Suprapubic skin (tissue), 4 donors: ENCODE results near the gene IL9R. TPM values are rescaled to one million over a fixed set of nuclear protein-coding genes. Genes with fewer than 3 reads are reported as not detected.

Experiments used
- DNase-seq, 2 donors: peaks; one replicate each; pipeline ENCODE4 v3.0.0-alpha.2; 2019; ENCODE audit warnings: low spot score in 2 of 2
- H3K27ac ChIP-seq: fragments of 200-600 bp; sonication (generic); one replicate; pipeline ENCODE4 v1.5.1; 2019
- H3K27me3 ChIP-seq: fragments of 200-600 bp; sonication (generic); one replicate; pipeline ENCODE4 v1.5.1; 2019
- H3K36me3 ChIP-seq: fragments of 200-600 bp; sonication (generic); one replicate; pipeline ENCODE4 v1.5.1; 2019
- H3K4me1 ChIP-seq: fragments of 200-600 bp; sonication (generic); one replicate; pipeline ENCODE4 v1.5.1; 2019
- H3K4me3 ChIP-seq: fragments of 200-600 bp; sonication (generic); one replicate; pipeline ENCODE4 v1.5.1; 2019; ENCODE audit warnings: mild to moderate bottlenecking
- H3K9me3 ChIP-seq: fragments of 200-600 bp; sonication (generic); one replicate; pipeline ENCODE4 v1.5.1; 2019
- CTCF ChIP-seq, 2 donors: fragments of 200-600 bp in 1 of 2; fragments of 450-650 bp in 1 of 2; sonication (generic) in 1 of 2; IDR thresholded peaks; one replicate each; pipeline ENCODE4 v1.5.1; 2016 to 2019; ENCODE audit warnings: antibody characterized with exemption in 2 of 2, mild to moderate bottlenecking in 1 of 2, moderate library complexity in 1 of 2
- EP300 ChIP-seq: sonication (generic); formaldehyde crosslinking; IDR thresholded peaks from one replicate; pipeline ENCODE4 v1.6.1; 2017; ENCODE audit warnings: antibody characterized with exemption
- POLR2A ChIP-seq, 2 donors: fragments of 450-650 bp; IDR thresholded peaks; one replicate each; pipeline ENCODE4 v1.6.1; 2017; ENCODE audit warnings: antibody characterized with exemption in 2 of 2, mild to moderate bottlenecking in 2 of 2, moderate library complexity in 2 of 2
- POLR2AphosphoS5 ChIP-seq, 3 donors: sonication (generic); formaldehyde crosslinking; IDR thresholded peaks; one replicate each; pipeline ENCODE4 v1.6.1; 2017; ENCODE audit warnings: antibody characterized with exemption in 3 of 3
- WGBS: methylation state at CpG from one replicate; pipeline ENCODE4 v1.1.5; 2018; 5-methylcytosine and 5-hydroxymethylcytosine counted together
- total RNA-seq, 4 donors: library from RNA; depleted of rRNA; stranded (reverse); fragments of >200 nt; gene quantifications; one replicate each; pipeline ENCODE4 v1.1.0, GENCODE V29; 2016

Gene IL9R
- total RNA-seq, 4 donors from 2014 or later, result 0.38 to 0.64 (median 0.41) TPM

GRCh38 chrX:155956099-155956498 is 41.4 kb upstream of the IL9R start:
- no peak for TF ChIP-seq CTCF (IDR thresholded peaks at IDR 0.05)
- no peak for TF ChIP-seq POLR2AphosphoS5 (IDR thresholded peaks at IDR 0.05)
- TF ChIP-seq EP300, result no peak
- no peaks in the 10 kb centered on the region for H3K4me1 ChIP-seq
- no peak for DNase-seq
- WGBS, result 90% methylated on average over 7 of the region's 9 CpGs
- H3K36me3 ChIP-seq, result no peaks in the 10 kb centered on the region
- H3K9me3 ChIP-seq, result no peaks in the 10 kb centered on the region
- H3K27me3 ChIP-seq, result no peaks in the 10 kb centered on the region
- H3K27ac ChIP-seq, result no peak overlapping the region
- H3K4me3 ChIP-seq, result no peak overlapping the region

- no peaks in the 10 kb centered on the region for H3K4me1 ChIP-seq
- 74% methylated on average over 3 of the region's 3 CpGs for WGBS
- DNase-seq, result no peak
- H3K36me3 ChIP-seq, result no peaks in the 10 kb centered on the region
- no peak overlapping the region for H3K27ac ChIP-seq
- no peaks in the 10 kb centered on the region for H3K9me3 ChIP-seq
- H3K27me3 ChIP-seq, result no peaks in the 10 kb centered on the region
- no peak overlapping the region for H3K4me3 ChIP-seq
- no peak for TF ChIP-seq POLR2AphosphoS5 (IDR thresholded peaks at IDR 0.05)
- no peak for TF ChIP-seq EP300
- no peak for TF ChIP-seq CTCF (IDR thresholded peaks at IDR 0.05)
- TF ChIP-seq POLR2A (IDR thresholded peaks at IDR 0.05), result no peak
These were observed 40.8 kb upstream of the IL9R start for GRCh38 chrX:155956649-155957048.

GRCh38 chrX:155957843-155958242 is 39.7 kb upstream of the IL9R start:
- Histone ChIP-seq H3K4me3 (no peak overlapping the region), H3K4me1 (no peaks in the 10 kb centered on the region), H3K27me3 (no peaks in the 10 kb centered on the region), H3K36me3 (no peaks in the 10 kb centered on the region), H3K27ac (no peak overlapping the region), H3K9me3 (no peaks in the 10 kb centered on the region)
- WGBS, result 74% methylated on average over 7 of the region's 7 CpGs
- DNase-seq, result no peak
- TF ChIP-seq EP300 (no peak), POLR2A (IDR thresholded peaks at IDR 0.05) (no peak), POLR2AphosphoS5 (IDR thresholded peaks at IDR 0.05) (no peak), CTCF (IDR thresholded peaks at IDR 0.05) (no peak)

- Histone ChIP-seq H3K9me3 (peaks cover 9% of the 10 kb centered on the region), H3K36me3 (no peaks in the 10 kb centered on the region), H3K27me3 (no peaks in the 10 kb centered on the region), H3K27ac (no peak overlapping the region), H3K4me1 (no peaks in the 10 kb centered on the region), H3K4me3 (no peak overlapping the region)
- TF ChIP-seq EP300 (no peak), CTCF (IDR thresholded peaks at IDR 0.05) (no peak), POLR2AphosphoS5 (IDR thresholded peaks at IDR 0.05) (no peak), POLR2A (IDR thresholded peaks at IDR 0.05) (no peak)
- WGBS, result 72% methylated on average over 5 of the region's 5 CpGs
- DNase-seq, result no peak
These were observed 38.4 kb upstream of the IL9R start for GRCh38 chrX:155959018-155959587.

- Histone ChIP-seq H3K27me3 (no peaks in the 10 kb centered on the region), H3K4me3 (no peak overlapping the region), H3K27ac (no peak overlapping the region), H3K9me3 (peaks cover 10% of the 10 kb centered on the region), H3K36me3 (no peaks in the 10 kb centered on the region), H3K4me1 (no peaks in the 10 kb centered on the region)
- TF ChIP-seq CTCF (IDR thresholded peaks at IDR 0.05), result no peak
- WGBS, result 20% methylated on average over 1 of the region's 1 CpG
- no peak for DNase-seq
These were observed 34.6 kb upstream of the IL9R start for GRCh38 chrX:155962906-155963305.
